Peyer's patch (tissue), 4 donors: ENCODE data around the gene GOSR2. TPM values are rescaled to one million over a fixed set of nuclear protein-coding genes. Genes with fewer than 3 reads are reported as not detected.
A peak's percentile ranks its signal among the peaks of the same experiment; 100 is the strongest.
"Not testable (repeated sequence)": the region's sequence is repeated elsewhere in the genome, so short reads cannot be mapped to it uniquely, and the experiment has no call there.

Source experiments
- DNase-seq, 3 donors: peaks; one replicate each; pipeline ENCODE4 v3.0.0-alpha.2; 2017 to 2019
- H3K27ac ChIP-seq, 4 donors: fragments of 200-600 bp; sonication (generic); one replicate each; pipeline ENCODE4 v1.5.1; 2016 to 2019
- H3K27me3 ChIP-seq, 2 donors: fragments of 200-600 bp; sonication (generic); one replicate each; pipeline ENCODE4 v1.5.1; 2019
- H3K36me3 ChIP-seq, 3 donors: fragments of 200-600 bp; sonication (generic); one replicate each; pipeline ENCODE4 v1.5.1; 2016 to 2019
- H3K4me1 ChIP-seq, 4 donors: fragments of 200-600 bp; sonication (generic); one replicate each; pipeline ENCODE4 v1.5.1; 2016 to 2019
- H3K4me3 ChIP-seq, 4 donors: fragments of 200-600 bp; sonication (generic); 1 replicate in 3 of 4; 2 replicates in 1 of 4; pipeline ENCODE4 v1.5.1; 2016 to 2019; ENCODE audit warnings: mild to moderate bottlenecking in 1 of 4
- H3K9me3 ChIP-seq, 4 donors: fragments of 200-600 bp; sonication (generic); one replicate each; pipeline ENCODE4 v1.5.1; 2016 to 2019; ENCODE audit warnings: mild to moderate bottlenecking in 1 of 4
- POLR2A ChIP-seq, 2 donors: fragments of 450-650 bp; IDR thresholded peaks; one replicate each; pipeline ENCODE4 v1.5.1; 2017; ENCODE audit warnings: antibody characterized with exemption in 2 of 2, mild to moderate bottlenecking in 2 of 2, moderate library complexity in 2 of 2
- small RNA-seq, 2 donors: library from RNA; depleted of rRNA; stranded (forward); fragments of <200 nt; gene quantifications; one replicate each; pipeline ENCODE3, GENCODE V24; 2016
- total RNA-seq, 4 donors: library from RNA; depleted of rRNA; stranded (reverse); fragments of >200 nt; gene quantifications; one replicate each; pipeline ENCODE4 v1.1.0, GENCODE V29; 2016
- TF ChIP-seq, protein P1 (sequence below), 6 experiments: fragments of 450-650 bp in 4 of 6; fragments of 200-600 bp in 2 of 6; sonication (generic) in 1 of 6; IDR thresholded peaks; one replicate each; pipeline ENCODE4 v1.5.1; 2017 to 2019; ENCODE audit warnings: antibody characterized with exemption in 6 of 6, mild to moderate bottlenecking in 3 of 6, moderate library complexity in 1 of 6

The GOSR2 gene
- total RNA-seq, 4 donors from 2014 or later: 77.6 to 148 (median 121) TPM

DNA sequence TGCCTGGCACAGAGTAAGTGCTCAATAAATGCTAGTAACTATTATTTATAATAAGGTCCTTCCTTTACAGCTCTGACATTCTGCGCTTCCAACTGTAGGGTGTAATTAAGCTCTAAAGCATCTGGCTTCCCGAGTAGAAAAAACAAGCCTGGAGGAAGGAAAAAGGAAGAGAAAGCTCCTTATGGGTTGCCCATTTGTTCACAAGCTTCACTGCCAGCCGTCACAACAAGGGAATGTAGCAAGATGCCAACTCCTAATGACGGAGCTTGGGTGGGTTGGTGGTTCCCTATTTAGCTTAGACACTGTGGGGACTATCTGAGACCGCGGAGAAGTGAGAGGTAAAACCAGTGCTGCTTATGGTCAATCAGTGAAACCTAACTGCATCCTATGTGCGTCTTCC is 63.4 kb downstream of the GOSR2 start:
- Histone ChIP-seq H3K9me3 (no peaks in the 10 kb centered on the region), H3K4me3 (no peak overlapping the region), H3K36me3 (no peaks in the 10 kb centered on the region), H3K27ac (no peak overlapping the region), H3K4me1 (no peaks in the 10 kb centered on the region), H3K27me3 (no peaks in the 10 kb centered on the region)
- DNase-seq: no peak
- TF ChIP-seq POLR2A (IDR thresholded peaks at IDR 0.05): no peak
- TF ChIP-seq, protein P1, sequence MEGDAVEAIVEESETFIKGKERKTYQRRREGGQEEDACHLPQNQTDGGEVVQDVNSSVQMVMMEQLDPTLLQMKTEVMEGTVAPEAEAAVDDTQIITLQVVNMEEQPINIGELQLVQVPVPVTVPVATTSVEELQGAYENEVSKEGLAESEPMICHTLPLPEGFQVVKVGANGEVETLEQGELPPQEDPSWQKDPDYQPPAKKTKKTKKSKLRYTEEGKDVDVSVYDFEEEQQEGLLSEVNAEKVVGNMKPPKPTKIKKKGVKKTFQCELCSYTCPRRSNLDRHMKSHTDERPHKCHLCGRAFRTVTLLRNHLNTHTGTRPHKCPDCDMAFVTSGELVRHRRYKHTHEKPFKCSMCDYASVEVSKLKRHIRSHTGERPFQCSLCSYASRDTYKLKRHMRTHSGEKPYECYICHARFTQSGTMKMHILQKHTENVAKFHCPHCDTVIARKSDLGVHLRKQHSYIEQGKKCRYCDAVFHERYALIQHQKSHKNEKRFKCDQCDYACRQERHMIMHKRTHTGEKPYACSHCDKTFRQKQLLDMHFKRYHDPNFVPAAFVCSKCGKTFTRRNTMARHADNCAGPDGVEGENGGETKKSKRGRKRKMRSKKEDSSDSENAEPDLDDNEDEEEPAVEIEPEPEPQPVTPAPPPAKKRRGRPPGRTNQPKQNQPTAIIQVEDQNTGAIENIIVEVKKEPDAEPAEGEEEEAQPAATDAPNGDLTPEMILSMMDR (IDR thresholded peaks at IDR 0.05): no peak

DNA sequence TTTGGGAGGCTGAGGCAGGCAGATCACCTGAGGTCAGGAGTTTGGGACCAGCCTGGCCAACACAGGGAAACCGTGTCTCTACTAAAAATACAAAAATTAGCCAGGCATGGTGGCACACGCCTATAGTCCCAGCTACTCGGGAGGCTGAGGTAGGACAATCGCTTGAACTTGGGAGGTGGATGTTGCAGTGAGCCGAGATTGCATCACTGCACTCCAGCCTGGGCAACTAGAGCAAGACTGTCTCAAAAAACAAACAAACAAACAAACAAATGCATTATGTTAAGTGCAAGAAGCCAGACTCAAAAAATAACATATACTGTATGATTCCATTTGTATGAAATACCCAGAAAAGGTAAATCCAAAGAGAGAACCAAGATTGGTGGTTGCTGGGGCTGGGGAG is 65.0 kb downstream of the GOSR2 start:
- H3K27me3 ChIP-seq, DNase-seq, H3K27ac ChIP-seq, H3K9me3 ChIP-seq, H3K4me1 ChIP-seq, H3K4me3 ChIP-seq, H3K36me3 ChIP-seq: not testable (repeated sequence)

DNA sequence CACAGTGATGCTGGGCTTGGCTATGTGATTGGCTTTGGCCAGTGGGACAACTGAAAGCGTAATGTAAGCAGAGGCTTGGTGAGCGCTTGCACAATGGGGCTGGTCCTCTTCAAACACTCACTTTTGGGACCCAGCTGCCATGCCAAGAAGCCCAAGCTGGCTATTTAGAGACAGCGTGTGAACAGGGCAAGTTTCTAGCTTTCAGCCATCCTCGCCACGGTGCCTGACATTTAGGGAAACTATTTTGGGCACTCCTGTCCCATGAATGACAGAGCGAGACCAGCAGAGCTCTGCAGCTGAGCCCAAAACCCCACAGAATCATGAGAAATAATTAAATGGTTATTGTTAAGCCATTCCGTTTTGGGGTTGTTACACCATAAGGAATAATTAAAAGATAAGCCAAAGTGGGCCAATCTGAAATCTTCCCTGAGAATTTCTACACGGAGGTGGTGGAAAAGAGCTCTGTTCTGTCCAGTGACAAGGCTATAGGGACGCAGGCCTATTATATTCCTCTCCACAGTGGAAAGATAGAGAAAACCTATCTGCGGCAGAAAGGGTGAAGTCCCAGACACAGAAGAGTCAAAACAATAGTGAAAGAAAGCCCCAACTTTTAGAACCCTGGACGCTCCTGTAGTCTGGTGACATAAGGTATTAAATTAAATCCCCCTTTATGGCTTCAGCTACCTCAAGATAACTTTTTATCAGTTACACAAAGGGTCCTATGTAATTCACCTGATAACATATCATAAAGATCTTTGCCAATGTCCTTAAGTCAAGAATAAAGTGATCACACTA is 66.9 kb downstream of the GOSR2 start:
- Histone ChIP-seq H3K9me3 (no peaks in the 10 kb centered on the region), H3K36me3 (no peaks in the 10 kb centered on the region), H3K4me1 (no peaks in the 10 kb centered on the region), H3K27ac (no peak overlapping the region), H3K27me3 (no peaks in the 10 kb centered on the region), H3K4me3 (no peak overlapping the region)
- TF ChIP-seq, protein P1 (IDR thresholded peaks at IDR 0.05): no peak
- TF ChIP-seq POLR2A (IDR thresholded peaks at IDR 0.05): no peak
- DNase-seq: no peak

DNA sequence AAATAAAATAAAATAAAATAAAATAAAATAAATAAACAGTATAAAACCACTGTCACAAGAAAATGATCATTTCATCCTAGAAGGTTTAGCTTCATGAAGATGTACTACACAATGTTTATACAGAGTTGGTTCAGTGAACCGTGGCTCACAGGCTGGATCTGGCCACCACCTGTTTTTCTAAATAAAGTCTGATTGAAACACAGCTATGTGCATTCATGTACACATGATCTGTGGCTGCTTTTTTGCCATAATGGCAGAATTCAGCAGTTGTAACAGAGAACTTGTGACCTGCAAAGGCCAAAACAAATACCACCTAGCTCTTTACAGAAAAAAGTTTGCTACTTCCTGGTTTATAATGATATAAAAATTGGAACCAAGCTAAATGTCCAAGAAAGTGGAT is 68.7 kb downstream of the GOSR2 start:
- H3K9me3 ChIP-seq: no peaks in the 10 kb centered on the region
- no peak overlapping the region for H3K4me3 ChIP-seq
- peak overlapping the region in 1 of 4 donors; percentile 31 for H3K27ac ChIP-seq
- no peaks in the 10 kb centered on the region for H3K27me3 ChIP-seq
- H3K4me1 ChIP-seq: no peaks in the 10 kb centered on the region
- no peaks in the 10 kb centered on the region for H3K36me3 ChIP-seq
- peak in 1 of 3 donors; percentile 41 for DNase-seq
- TF ChIP-seq POLR2A (IDR thresholded peaks at IDR 0.05): no peak
- TF ChIP-seq, protein P1 (IDR thresholded peaks at IDR 0.05): no peak

Small RNA genes within 50 kb of the gene (small RNA-seq; reads per million reads assigned to genes)
- 0 to 0.23 reads per million in 2 donors for gene MIR5089
- gene RNU6ATAC3P: 0 reads per million in 2 donors

Other genes starting within 250 kb of the GOSR2 start
- gene WNT3, start 104.5 kb upstream of the GOSR2 start, total RNA-seq: 10 to 100 TPM in 1 of 4 donors, 1 to 10 TPM in 2, under 1 TPM in 1; 0.83 to 10.1 (median 6.5) TPM
- gene WNT9B, start 71.6 kb upstream of the GOSR2 start, total RNA-seq: under 1 TPM in 1 of 4 donors, not detected in 3; 0.67 TPM
- gene RPRML, start 56.1 kb downstream of the GOSR2 start, total RNA-seq: under 1 TPM in 1 of 4 donors, not detected in 3; 0.88 TPM